NCI-H226 (cell line): Measurements from ENCODE around the gene DGCR8.
A peak's percentile ranks its signal among the peaks of the same experiment; 100 is the strongest.

Experiments used
- DNase-seq: peaks from one replicate; pipeline ENCODE4 v3.0.0-alpha.2; 2015

DGCR8 gene

DNA sequence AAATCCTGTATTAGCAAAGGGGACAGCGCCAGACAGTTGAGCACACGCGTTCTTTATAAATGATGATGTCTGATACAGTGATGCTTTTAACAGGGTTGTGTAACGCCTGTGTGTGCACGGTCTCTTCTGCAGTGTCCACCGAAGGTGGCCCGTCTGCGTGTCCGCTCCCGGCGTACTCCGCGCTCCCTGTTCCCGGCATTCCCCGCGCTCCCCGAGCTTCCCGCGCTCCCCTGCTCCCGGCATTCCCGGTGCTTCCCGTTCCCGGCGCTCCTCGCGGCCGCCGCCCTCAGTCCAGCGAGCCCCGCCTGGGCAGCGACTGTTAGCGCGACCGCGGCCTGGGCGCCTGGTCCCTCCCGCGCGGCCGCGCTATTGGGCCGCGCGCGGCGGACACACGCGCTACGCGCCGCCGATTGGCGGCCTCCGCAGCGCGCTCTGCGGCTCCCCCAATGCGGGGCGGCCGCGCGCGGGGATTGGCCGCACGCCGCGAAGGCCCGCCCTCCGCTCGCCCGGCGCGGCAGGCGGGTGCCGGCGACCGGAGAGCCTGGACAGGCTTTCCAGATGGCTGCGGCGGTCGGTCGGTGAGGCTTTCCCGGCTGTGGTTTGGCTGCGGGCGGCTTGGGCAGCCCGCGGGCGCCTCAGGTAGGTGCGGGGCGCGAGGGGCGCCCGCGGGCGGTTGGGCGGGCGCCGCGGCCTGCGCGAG is at the start of gene DGCR8:
Gene DGCR8 (plus strand): TSS at position 497 of the 700 bp plus-strand sequence. CDS start 5,723 bp downstream, outside the sequence.
- DNase-seq, result peak; percentile 76

DNA sequence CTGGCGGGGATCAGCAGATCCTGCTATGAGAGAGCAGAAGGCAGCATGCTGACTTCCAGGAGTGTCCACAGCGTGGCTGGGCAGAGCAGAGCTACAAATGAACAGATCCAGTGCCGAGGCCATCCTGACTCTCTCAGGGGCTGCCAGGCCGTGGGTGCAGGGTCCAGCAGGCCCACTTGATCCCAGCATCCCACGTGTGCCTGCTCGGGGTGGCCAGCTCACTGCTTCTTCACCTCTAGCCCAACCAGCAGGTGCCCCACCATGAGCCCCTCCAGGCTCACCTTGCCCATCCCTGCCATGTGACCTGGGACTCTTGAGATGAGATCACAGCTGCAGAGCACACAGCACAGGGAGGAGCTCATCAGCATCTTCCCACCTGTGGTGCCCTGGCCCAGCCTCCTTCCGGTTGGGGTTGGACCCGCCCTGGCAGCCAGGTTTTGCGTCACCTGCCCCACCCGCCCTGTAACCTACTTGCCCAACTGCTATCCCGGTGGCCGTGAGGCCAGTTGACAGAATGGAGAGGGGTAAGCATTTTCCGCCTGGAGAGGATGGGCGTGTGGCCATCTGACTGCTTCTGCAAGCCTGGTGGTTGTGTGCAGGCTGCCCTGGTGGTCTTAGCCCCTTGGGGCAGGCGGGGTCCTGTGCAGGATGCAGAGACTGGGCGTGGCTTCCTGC is 48.2 kb upstream of the DGCR8 start:
- no peak for DNase-seq

DNA sequence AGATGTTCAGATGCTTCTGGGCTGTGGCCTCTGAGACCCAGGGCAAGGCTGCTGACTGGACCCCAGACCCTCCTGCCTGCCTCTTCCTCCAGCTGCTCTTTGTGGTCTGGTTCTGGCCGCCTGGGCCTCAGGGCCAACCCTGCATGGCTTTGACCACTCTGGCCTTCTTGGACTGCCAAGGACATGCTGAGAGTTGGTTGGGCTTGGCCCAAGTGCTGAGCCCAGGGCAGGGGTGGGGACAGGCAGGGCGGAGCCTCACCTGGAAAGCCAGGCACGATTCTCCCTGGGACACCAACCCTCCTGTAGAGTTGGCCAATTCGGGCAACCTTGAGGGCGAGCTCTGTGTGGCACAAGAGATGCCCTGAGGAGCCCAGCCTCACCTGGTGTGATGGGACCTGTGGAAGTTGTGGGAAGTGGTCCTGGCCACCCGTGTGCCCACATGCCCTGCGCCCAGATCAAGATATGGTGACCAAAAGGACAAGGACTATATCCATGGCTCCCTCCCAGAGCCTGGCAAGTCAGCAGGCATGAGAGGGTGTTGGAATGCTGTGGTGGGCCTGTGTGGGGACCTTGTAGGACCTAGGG is 47.5 kb upstream of the DGCR8 start:
- no peak for DNase-seq

DNA sequence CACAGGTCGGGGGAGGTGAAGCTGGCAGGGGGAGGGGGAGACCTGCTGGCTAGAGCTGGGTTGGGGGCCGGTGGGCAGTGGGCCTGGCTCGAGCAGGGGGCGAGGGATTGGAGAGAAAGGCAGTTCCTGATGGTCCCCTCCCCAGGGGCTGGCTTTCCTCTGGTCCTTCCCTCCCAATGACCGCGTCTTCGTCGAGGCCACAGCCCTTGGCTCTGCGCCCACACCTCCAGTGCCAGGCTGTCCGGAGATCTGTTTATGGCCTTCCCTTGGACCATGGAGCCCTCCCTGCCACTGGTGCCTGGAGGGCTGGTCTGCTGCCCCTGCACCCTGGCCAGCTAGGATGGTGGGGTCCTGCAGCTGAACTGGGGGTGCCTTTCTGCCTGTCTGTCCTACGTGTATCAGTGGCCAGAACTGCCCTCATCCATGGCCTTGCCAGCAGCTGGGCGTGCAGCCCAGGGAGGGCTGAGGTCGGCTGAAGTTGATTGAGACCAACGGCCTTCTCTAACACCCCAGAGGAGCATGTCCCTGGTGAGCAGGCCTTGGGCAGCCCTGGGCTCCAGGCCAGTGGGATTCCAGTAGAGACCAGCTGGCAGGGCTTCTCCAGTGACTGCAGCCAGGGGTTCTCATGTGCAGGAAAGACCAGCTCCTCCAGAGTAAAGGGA is 46.9 kb upstream of the DGCR8 start:
- DNase-seq, result no peak

DNA sequence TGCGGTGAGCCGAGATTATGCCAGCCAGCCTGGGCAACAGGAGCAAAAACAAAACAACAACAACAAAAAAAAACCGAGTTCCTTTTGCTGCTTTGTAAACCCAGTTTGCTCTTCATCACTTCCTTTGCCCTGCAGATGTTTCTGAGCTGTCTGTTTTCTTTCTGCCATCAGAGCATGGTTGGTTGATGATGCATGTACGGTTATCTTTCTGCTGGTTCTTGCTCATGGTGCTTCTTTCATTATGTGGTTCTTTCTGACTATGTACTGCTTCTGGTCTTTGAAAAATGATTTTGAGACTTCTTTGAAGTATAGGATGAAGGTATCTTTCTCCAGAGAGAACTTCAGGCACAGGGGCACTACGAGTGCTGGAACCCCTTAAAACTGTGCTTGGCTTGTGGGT is 45.9 kb upstream of the DGCR8 start:
- DNase-seq, result no peak

DNA sequence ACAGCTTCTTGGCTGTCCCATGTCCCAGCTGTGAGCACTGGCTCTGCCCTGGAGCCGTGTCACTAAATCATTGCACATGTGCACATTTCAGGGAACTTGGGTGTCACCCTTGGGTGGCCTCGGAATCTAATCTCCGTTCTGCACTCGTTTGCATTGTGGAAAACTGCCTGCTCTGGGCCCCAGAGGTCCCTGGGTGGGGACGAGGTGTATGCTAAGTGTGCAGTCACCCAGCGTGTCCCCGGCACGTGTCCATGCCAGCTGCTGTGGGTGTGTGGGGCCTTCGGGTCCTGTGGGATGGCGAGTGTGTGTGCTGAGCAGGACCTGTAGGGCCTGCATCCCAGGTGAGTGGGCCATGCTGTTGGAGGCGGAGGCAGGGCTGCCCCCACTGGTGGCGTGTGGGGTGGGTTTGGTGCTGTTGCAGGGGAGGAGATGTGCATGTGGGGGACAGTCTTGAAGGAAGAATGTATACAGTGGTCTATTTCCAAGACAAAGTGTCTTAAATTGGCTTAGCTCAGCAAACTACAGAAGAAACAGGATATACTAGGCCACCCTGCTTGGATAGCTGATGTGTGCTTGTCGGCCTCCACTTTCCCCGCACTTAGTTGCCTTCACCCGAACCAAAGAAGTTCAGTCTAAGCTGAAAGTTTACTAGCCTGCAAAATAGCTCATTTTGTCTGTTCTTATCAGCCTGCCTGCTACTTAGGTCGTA is 44.5 kb upstream of the DGCR8 start:
- DNase-seq, result no peak

DNA sequence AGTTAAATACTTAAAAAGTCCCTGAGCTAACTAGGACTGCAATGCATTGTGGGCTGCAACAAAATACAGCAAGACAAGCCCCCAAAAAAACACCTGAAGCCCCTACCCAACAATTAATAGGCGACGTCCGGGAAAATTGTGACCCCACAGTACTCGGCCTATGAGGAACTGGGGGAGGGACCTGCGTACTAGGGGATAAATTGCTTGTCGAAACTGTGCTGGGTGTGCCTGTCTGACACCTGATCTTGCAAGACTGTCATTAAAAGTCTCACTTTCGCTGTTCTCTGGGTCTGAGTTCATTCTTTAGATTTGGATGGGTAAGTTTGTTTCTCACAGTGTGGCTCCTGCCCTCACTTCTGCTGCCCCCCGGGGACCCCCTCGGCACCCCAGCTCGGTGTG is 44.0 kb upstream of the DGCR8 start:
- DNase-seq, result no peak

DNA sequence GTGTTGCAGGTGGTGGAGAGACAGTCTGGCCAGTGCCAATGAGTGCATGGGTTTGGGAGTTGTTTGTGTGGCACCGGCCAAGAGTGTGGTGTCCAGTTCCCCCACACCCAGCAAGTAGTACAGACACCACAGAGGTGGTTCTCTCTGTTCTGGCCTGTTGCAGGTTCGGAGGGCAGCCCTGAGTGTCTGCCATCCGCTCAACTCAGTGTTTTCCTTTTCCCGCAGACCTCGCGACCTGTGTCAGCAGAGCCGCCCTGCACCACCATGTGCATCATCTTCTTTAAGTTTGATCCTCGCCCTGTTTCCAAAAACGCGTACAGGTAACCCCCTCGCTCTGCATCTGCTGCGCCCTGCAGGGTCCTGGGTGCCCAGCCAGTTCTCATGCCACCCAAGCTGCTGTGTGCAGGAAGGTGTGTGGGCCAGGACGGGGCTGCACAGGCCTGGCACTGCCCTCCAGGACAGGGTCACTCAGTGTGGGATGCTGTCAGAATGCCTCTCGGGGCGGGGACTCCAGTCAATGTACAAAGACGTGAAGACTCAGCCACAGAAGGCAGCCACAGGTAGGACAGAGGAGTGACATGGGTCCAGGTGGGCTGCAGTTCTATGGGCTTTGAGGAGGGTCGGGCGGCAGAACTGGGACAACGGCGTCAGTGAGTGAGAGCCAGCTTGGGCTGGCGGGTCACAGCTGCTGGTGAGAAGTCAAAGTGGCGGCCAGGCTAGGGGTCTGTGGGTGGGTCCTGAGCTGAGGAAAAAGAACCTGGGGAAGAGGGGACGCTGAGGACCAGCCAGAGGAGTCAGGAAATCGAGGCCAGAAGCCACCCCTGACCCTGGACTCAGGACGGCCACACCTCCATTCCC is 43.3 kb upstream of the DGCR8 start:
- DNase-seq, result no peak

DNA sequence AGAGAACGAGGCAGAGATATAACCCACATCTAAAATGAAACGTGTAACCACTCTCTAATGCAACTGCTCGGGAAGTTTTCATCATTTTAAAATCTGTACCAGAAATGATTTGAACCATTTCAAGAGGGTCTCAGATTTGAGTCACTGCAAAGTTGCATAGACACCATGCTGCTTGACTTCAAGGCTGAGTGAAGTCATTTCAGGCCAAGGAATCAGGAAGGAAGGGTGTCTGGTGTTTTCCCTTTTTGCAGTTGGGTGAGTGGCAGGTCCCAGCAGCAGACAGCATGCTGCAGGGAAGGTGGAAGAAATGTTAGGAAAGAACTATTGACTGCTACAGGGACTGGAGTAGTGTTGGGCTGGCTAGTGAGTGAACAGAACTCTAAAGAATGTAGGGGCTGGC is 42.6 kb upstream of the DGCR8 start:
- no peak for DNase-seq

DNA sequence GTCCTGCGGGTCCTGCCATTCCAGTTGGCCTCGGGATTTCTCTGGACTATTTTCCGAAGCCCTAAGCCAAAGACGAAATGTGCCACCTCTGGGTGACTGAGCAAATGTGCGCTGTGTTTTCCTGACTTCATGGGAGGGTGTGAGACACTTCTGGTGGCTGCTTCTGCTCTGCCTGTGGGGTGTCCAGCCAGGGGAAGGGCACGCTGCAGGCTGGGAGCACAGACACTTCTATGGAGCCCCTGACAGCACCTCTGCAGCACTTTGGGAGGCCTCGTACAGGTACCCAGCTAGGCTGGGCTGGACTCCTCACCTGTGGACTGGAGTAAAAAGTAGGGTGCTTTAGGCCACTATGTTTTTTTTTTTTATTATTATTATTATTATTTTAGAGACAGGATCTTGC is 41.5 kb upstream of the DGCR8 start:
- DNase-seq, result no peak

DNA sequence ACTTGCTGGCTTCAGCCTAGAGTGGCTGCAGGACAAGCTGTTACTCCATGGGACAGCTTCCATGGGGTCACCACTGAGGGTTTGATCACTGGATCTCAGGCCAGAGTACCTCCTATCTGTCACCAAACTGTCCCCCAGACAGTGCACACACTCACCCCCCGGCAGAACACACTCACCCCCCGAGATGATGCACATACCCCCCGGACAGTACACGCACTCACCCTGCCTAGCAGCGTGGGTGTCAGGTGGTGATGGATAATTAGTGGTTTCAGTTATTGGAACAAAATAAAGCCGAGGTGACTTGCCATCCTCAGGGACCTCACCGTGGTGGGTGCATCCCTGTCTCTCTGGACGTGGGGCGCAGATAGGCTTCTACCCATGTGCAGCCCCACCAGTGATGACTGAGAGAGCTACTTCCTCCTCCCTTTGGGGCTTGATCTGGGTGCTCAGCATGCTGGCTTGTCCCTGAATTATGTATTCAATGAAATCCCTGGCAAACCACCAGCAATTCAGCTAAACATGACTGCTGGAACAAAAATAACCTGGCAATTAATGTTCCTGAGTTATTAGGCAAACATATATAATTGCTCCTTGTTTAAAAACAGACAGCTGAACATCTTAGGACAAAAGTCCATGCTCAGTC is 40.2 kb upstream of the DGCR8 start:
- no peak for DNase-seq

DNA sequence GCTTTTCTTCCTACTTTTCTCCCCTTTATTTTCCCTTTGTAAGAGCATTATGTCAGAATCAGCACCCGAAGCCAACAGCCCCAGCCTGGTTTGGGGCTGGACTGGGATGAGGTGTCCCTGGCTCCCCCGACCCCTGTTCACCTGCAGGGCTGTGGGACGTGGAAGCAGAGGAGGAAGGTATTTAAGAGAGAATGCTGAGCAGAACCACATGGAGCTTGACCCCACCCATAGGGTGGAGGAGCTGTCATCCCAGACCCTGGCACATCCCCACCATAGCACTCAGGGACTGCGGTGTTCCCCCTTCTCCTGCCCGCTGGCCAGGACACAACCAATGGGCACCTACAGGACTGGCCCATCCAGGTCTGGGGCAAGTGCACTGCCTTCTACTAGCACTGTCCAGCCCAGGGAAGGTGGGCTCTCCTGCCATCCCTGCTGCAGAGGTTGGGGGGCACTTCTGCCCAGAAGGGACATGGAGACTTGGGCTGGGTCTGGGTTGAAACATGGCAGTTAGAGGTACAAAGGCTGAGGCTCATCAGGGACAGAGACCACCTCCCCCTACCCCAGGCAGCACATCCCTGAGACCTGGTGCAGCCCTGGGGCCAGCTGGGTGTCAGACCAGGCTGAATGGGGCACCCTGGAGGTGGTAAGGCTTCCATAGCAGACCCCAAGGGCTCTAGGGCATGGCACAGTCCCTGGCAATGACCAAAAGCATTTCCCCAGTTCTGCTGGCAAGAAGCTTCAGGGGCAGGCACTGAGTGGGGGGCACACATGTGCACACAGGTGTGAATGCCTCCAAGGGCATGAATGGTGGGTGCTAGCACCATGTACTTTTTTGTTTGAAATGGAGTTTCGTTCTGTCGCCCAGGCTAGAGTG is 39.5 kb upstream of the DGCR8 start:
- DNase-seq, result no peak

DNA sequence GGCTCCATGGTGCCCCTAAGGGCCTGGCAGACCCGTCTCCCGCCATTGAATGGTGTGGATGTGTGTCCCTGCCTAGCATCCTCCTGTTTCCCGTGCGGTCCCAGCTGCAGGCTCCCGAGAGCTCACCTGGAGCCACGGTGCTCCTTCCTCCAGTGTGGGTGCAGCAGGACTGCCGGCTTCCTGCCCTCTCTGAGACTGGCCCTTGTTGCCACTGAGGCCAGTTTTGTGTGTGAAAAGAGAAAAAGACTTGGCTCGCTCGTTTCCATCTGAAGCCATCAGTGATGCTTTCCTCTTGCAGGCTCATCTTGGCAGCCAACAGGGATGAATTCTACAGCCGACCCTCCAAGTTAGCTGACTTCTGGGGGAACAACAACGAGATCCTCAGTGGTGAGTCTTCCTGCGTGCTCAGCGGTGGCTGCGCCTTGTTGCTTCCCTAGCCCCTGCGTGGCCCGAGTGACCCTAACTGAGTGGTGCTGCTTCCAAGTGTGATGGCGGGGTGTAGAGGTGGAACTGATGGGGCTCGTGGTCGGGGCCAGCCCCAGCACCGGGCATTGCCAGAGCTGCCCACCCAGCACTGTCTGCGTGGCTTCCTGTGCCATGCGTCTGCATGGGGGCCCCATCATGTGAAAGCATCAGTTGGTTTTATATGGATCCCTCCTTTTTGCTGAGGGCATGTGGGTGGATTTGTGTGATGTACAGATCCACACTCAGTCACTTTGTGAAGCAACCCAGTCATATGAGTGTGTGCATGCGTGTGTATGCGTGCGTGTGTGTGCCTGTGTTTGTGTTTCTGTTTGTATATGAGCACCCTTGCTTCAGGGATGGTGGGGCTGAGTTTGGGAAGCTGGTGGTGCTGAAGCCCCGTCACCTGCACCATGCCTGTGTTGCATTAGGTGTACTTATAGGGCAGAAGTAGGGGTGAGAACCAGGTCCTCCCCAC is 36.7 kb upstream of the DGCR8 start:
- DNase-seq, result no peak

DNA sequence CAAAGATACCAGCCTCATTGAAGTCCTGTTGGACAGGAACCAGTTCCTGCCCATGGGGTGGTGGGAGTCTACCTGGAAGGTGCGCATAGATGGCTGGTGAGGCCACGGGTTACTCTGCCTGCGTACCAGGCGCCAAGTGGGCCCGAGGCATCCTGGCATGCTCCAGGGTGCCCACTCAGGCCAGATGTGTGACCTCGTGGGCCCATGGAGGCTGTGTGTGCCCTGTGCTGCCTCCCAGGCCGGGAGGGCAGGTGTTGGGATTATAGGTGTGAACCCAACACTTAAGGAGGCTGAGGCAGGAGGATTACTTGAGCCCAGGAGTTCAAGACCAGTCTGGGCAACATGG is 36.1 kb upstream of the DGCR8 start:
- DNase-seq, result no peak

DNA sequence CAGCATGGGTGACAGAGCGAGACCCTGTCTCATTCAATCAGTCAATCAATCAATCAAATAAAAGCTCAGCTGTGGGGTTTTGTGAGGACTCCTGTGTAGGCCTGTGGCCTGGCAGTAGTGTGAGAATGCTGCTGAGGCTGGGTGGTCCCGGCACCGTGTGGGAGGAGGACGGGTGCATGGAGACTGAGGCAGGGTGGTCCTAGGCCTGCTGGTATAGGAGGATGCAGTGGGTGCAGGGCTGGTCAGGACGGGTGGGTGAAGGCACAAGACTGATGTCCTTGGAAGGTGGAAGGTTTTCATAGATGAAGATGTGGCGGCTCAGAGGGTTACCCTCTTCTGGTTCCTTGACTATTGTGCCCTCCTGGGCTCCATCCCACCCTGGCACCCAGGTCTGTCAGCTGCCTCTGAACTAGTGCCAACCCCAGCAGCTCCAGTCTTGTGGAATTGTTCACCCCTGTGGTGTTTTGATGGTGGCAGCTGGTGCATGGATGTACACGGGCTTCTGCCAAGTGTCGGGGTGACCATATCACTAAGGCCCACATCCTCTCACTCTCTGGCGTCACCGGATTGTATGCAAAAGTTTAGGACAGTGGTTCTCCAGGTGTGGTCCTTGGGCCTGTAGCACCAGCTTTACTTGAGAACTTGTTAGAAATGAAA is 35.4 kb upstream of the DGCR8 start:
- DNase-seq, result no peak

DNA sequence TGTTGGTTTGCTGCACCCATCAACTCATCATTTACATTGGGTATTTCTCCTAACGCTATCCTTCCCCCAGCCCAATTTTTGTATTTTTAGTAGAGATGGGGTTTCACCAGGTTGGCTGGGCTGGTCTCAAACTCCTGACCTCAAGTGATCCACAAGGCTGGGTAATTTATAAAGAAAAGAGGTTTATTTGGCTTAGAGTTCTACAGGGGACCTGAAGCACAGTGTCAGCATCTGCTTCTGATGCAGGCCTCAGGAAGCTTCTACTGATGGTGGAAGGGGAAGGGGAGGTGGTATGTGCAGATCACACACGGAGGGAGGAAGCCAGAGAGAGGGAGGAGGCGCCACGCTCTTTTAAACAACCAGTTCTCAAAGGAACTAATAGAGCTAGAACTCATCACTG is 33.3 kb upstream of the DGCR8 start:
- DNase-seq, result no peak

DNA sequence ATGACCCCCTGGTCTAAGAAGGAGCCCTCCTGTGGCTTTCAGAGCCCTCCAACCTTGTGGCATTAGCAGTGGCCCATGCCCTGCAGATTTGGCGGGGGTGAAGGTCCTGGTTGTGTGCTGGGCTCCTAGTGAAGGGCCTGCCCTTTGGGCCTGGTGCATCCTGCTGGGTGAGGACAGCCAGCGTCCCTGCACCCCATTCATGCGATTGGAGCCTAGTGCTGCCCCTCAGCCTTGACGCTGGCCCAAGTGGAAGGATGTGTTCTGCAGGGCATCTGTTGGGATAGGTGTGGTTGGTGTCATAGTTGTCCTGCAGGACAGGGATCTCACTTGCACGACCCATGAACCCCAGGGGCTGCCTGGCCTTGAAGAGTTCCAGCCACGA is 28.1 kb upstream of the DGCR8 start:
- no peak for DNase-seq

DNA sequence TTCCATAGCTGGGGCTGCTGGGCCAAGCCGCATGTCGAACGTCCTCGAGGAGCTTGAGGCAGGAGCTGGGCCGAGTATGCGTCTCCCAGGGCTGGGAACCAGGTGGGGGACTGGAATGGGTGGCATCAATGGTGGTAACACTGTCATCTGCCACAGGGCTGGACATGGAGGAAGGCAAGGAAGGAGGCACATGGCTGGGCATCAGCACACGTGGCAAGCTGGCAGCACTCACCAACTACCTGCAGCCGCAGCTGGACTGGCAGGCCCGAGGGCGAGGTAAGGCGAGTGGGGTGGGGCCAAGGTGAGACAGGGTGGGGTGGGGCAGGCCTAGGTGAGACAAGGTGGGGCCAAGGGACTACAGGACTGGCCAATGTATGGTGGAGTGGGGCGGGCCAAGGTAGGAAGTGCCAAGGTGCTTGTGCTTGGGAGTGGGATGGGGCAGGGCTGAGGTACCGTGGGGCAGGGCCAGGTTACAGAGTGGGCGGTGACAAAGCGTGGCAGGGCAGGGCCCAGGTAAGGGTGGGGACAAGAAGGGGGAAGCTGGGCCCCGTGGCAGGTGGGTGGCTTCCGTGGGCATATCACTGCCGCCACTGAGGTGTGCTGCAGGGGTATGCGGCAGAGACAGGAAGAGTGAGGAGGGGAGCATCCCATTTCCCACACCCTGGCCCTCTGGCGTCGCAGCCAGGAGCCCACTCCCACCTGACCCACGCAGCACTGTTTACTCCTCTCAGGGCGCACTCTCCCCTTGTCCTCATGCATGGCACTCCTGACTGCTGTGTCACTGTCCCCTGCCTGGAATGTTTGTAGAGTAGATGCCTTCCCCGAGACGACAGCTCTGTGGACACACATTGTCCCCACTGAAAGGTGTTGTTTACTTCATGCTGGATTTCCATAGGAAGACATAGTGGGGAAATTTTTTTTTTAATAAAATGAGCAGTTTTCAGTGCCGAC is 27.5 kb upstream of the DGCR8 start:
- DNase-seq, result no peak
